Caco-2 (cell line): ENCODE results near the gene NGB. TPM values are rescaled to one million over a fixed set of nuclear protein-coding genes. Genes with fewer than 3 reads are reported as not detected.

Experiments
- BruUV-seq: library from RNA; stranded (reverse); fragments of 400-500 nt; replicated peaks from 2 replicates; lab custom pipeline; 2021; lab: Mats Ljungman, UMichigan
- CTCF ChIA-PET: fragments of 300-600 bp; sonication (Branson Sonifier 250); formaldehyde crosslinking; loops from one replicate; lab custom pipeline; 2022; ENCODE audit warnings: antibody characterized with exemption; lab: Charles Lee
- POLR2A ChIA-PET: fragments of 300-600 bp; sonication (Branson Sonifier 250); formaldehyde crosslinking; loops from one replicate; lab custom pipeline; 2022; ENCODE audit warnings: antibody characterized with exemption; lab: Charles Lee
- DNase-seq, 2 experiments: peaks; one replicate each; pipeline versions ENCODE4 v3.0.0 to v3.0.0-alpha.2; 2020 to 2022
- H3K27me3 ChIP-seq: replicated peaks from 2 replicates; pipeline ENCODE4 v1.6.0; 2011; ENCODE audit warnings: low read length; ENCODE audit not compliant: control insufficient read depth, insufficient read depth
- H3K36me3 ChIP-seq: 2 replicates; pipeline ENCODE4 v1.5.1; 2011; ENCODE audit warnings: low read length; ENCODE audit not compliant: control insufficient read depth, insufficient read depth
- H3K4me1 ChIP-seq: fragments of 250-450 bp; sonication (Bioruptor Pico); 2 replicates; pipeline ENCODE4 v1.5.1; 2020; ENCODE audit warnings: mild to moderate bottlenecking
- H3K4me3 ChIP-seq: 2 replicates; pipeline ENCODE4 v1.5.1; 2011; ENCODE audit warnings: low read depth, mild to moderate bottlenecking, control low read depth, low read length
- H3K9me3 ChIP-seq: fragments of 250-450 bp; sonication (Bioruptor Pico); 2 replicates; pipeline ENCODE4 v1.5.1; 2020; ENCODE audit warnings: mild to moderate bottlenecking, moderate library complexity
- H3K27ac Mint-ChIP-seq: one replicate; pipeline ENCODE4 v1.8.0; 2022; ENCODE audit warnings: mixed read lengths; ENCODE audit not compliant: unreplicated experiment
- H3K27me3 Mint-ChIP-seq: one replicate; pipeline ENCODE4 v1.8.0; 2022; ENCODE audit warnings: mixed read lengths; ENCODE audit not compliant: insufficient read depth, unreplicated experiment
- H3K36me3 Mint-ChIP-seq: one replicate; pipeline ENCODE4 v1.8.0; 2022; ENCODE audit warnings: mild to moderate bottlenecking, mixed read lengths; ENCODE audit not compliant: insufficient read depth, unreplicated experiment
- H3K4me1 Mint-ChIP-seq: one replicate; pipeline ENCODE4 v1.8.0; 2022; ENCODE audit warnings: low read depth, mixed read lengths; ENCODE audit not compliant: unreplicated experiment
- H3K4me3 Mint-ChIP-seq: one replicate; pipeline ENCODE4 v1.8.0; 2022; ENCODE audit warnings: mild to moderate bottlenecking, moderate library complexity, mixed read lengths; ENCODE audit not compliant: unreplicated experiment
- H3K9me3 Mint-ChIP-seq: one replicate; pipeline ENCODE4 v1.8.0; 2022; ENCODE audit warnings: mixed read lengths; ENCODE audit not compliant: unreplicated experiment
- CTCF ChIP-seq, 2 experiments: fragments of 200-600 bp in 1 of 2; IDR thresholded peaks; 1 replicate in 1 of 2; 2 replicates in 1 of 2; pipeline versions ENCODE4 v1.5.1 to v1.8.0; 2011 to 2022; ENCODE audit warnings: antibody characterized with exemption in 1 of 2, control low read depth in 1 of 2, inconsistent platforms in 1 of 2, low read depth in 1 of 2, low read length in 1 of 2, mild to moderate bottlenecking in 1 of 2, moderate library complexity in 1 of 2; ENCODE audit not compliant: insufficient read depth in 1 of 2, severe bottlenecking in 1 of 2, unreplicated experiment in 1 of 2
- intact Hi-C: fragments of 100-400 bp; cut with micrococcal nuclease; formaldehyde crosslinking; loops from one replicate; pipeline ENCODE4 v1.10.0; 2022; ENCODE audit not compliant: unreplicated experiment
- total RNA-seq: library from RNA; stranded (reverse); gene quantifications from 2 replicates; pipeline ENCODE4 v1.2.3, GENCODE V29; 2022

The NGB gene
- total RNA-seq, 1 experiment from 2014 or later = not detected

GRCh38 chr14:77238356-77238755 lies 32.6 kb downstream of the NGB start:
- no peak for TF ChIP-seq CTCF (IDR thresholded peaks at IDR 0.05; ENCODE audit: insufficient read depth in 1 of 2, low read depth in 1 of 2, low read length in 1 of 2, severe bottlenecking in 1 of 2, unreplicated experiment in 1 of 2)
- no peaks in the 10 kb centered on the region for H3K4me1 ChIP-seq
- H3K9me3 Mint-ChIP-seq = no peaks in the 10 kb centered on the region
- BruUV-seq = no TSS peak
- peaks cover 3% of the 10 kb centered on the region for H3K27me3 Mint-ChIP-seq
- no peaks in the 10 kb centered on the region for H3K27me3 ChIP-seq
- no peak overlapping the region for H3K4me3 ChIP-seq
- CTCF ChIA-PET = no interaction called here
- no peak overlapping the region for H3K27ac Mint-ChIP-seq
- H3K4me3 Mint-ChIP-seq = no peak overlapping the region
- H3K36me3 ChIP-seq = no peaks in the 10 kb centered on the region
- DNase-seq = no peak
- no peaks in the 10 kb centered on the region for H3K9me3 ChIP-seq
- intact Hi-C loops = no loop called here
- no peaks in the 10 kb centered on the region for H3K36me3 Mint-ChIP-seq
- POLR2A ChIA-PET = no interaction called here
- H3K4me1 Mint-ChIP-seq = no peaks in the 10 kb centered on the region

GRCh38 chr14:77236814-77237213 lies 34.2 kb downstream of the NGB start:
- Mint-ChIP-seq H3K4me1 (no peaks in the 10 kb centered on the region), H3K9me3 (no peaks in the 10 kb centered on the region), H3K36me3 (no peaks in the 10 kb centered on the region), H3K27ac (no peak overlapping the region), H3K4me3 (no peak overlapping the region), H3K27me3 (no peaks in the 10 kb centered on the region)
- POLR2A ChIA-PET = no interaction called here
- H3K4me1 ChIP-seq = no peaks in the 10 kb centered on the region
- intact Hi-C loops = no loop called here
- CTCF ChIA-PET = no interaction called here
- no peak for DNase-seq
- BruUV-seq = no TSS peak
- no peaks in the 10 kb centered on the region for H3K27me3 ChIP-seq
- TF ChIP-seq CTCF (IDR thresholded peaks at IDR 0.05; ENCODE audit: insufficient read depth in 1 of 2, low read depth in 1 of 2, low read length in 1 of 2, severe bottlenecking in 1 of 2, unreplicated experiment in 1 of 2) = no peak
- H3K4me3 ChIP-seq = no peak overlapping the region
- no peaks in the 10 kb centered on the region for H3K36me3 ChIP-seq
- no peaks in the 10 kb centered on the region for H3K9me3 ChIP-seq

DNA sequence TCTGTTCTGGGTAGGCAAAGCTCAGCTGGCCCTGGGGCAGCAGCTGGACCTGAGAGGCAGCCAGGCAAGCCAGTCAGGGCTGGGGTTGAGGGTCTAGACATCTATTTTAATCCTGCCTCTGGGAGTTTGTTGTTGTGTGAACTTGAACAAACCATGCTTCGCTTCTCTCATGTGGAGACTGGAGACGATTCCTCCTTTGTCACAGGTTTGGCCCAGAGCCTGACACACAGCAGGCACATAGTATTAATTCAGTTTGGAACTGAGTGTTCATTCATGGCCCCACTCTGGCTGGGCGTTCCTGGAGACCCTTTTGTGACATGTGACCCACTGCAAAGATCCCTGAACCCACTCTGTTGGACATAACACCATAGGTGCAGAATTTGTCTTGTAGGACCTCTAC lies 39.3 kb downstream of the NGB start:
- Histone ChIP-seq H3K4me1 (no peaks in the 10 kb centered on the region), H3K9me3 (no peaks in the 10 kb centered on the region), H3K36me3 (no peaks in the 10 kb centered on the region), H3K4me3 (no peak overlapping the region), H3K27me3 (no peaks in the 10 kb centered on the region)
- Mint-ChIP-seq H3K4me1 (no peaks in the 10 kb centered on the region), H3K36me3 (no peaks in the 10 kb centered on the region), H3K27ac (no peak overlapping the region), H3K4me3 (no peak overlapping the region), H3K27me3 (no peaks in the 10 kb centered on the region), H3K9me3 (no peaks in the 10 kb centered on the region)
- ChIA-PET CTCF (no interaction called here), POLR2A (no interaction called here)
- no peak for TF ChIP-seq CTCF (IDR thresholded peaks at IDR 0.05; ENCODE audit: insufficient read depth in 1 of 2, low read depth in 1 of 2, low read length in 1 of 2, severe bottlenecking in 1 of 2, unreplicated experiment in 1 of 2)
- intact Hi-C loops = no loop called here
- BruUV-seq = no TSS peak
- no peak for DNase-seq
